Activated naive CD8-positive, alpha-beta T cell treated with anti-CD3 and anti-CD28 coated beads for 36 hours (primary cell): ENCODE data around the gene KRT7. TPM values are rescaled to one million over a fixed set of nuclear protein-coding genes. Genes with fewer than 3 reads are reported as not detected.
"Not testable (repeated sequence)": the region's sequence is repeated elsewhere in the genome, so short reads cannot be mapped to it uniquely, and the experiment has no call there.

Source experiments
- DNase-seq: peaks from one replicate; pipeline ENCODE4 v3.0.0; 2021
- H3K27ac Mint-ChIP-seq: one replicate; pipeline ENCODE4 v1.8.0; 2022; ENCODE audit warnings: mild to moderate bottlenecking, moderate library complexity, mixed read lengths
- H3K27me3 Mint-ChIP-seq: one replicate; pipeline ENCODE4 v1.8.0; 2022; ENCODE audit warnings: mild to moderate bottlenecking, mixed read lengths
- H3K36me3 Mint-ChIP-seq: one replicate; pipeline ENCODE4 v1.8.0; 2021; ENCODE audit warnings: mild to moderate bottlenecking, mixed read lengths
- H3K4me1 Mint-ChIP-seq: one replicate; pipeline ENCODE4 v1.8.0; 2021; ENCODE audit warnings: mixed read lengths
- H3K4me3 Mint-ChIP-seq: one replicate; pipeline ENCODE4 v1.8.0; 2022; ENCODE audit warnings: mild to moderate bottlenecking, moderate library complexity, mixed read lengths
- H3K9me3 Mint-ChIP-seq: one replicate; pipeline ENCODE4 v1.8.0; 2022; ENCODE audit warnings: mixed read lengths
- total RNA-seq, 2 experiments: library from RNA; stranded (reverse); gene quantifications; one replicate each; pipeline ENCODE4 v1.2.3, GENCODE V29; 2021

Gene KRT7
- total RNA-seq, 2 experiments from 2014 or later, result 2.4 to 6.5 TPM

- H3K4me1 Mint-ChIP-seq, result peaks cover 3% of the 10 kb centered on the region
- DNase-seq, result no peak
- no peaks in the 10 kb centered on the region for H3K9me3 Mint-ChIP-seq
- peaks cover 36% of the 10 kb centered on the region for H3K27me3 Mint-ChIP-seq
- H3K36me3 Mint-ChIP-seq, result no peaks in the 10 kb centered on the region
- H3K27ac Mint-ChIP-seq, result no peak overlapping the region
- no peak overlapping the region for H3K4me3 Mint-ChIP-seq
Measured at GRCh38 chr12:52277486-52278245, 44.6 kb downstream of the KRT7 start.

- H3K9me3 Mint-ChIP-seq, result no peaks in the 10 kb centered on the region
- no peaks in the 10 kb centered on the region for H3K36me3 Mint-ChIP-seq
- peaks cover 28% of the 10 kb centered on the region for H3K27me3 Mint-ChIP-seq
- DNase-seq, result peak; percentile 80
- no peak overlapping the region for H3K27ac Mint-ChIP-seq
- H3K4me3 Mint-ChIP-seq, result no peak overlapping the region
- peaks cover 3% of the 10 kb centered on the region for H3K4me1 Mint-ChIP-seq
Measured at GRCh38 chr12:52278575-52279421, 45.8 kb downstream of the KRT7 start.

DNA sequence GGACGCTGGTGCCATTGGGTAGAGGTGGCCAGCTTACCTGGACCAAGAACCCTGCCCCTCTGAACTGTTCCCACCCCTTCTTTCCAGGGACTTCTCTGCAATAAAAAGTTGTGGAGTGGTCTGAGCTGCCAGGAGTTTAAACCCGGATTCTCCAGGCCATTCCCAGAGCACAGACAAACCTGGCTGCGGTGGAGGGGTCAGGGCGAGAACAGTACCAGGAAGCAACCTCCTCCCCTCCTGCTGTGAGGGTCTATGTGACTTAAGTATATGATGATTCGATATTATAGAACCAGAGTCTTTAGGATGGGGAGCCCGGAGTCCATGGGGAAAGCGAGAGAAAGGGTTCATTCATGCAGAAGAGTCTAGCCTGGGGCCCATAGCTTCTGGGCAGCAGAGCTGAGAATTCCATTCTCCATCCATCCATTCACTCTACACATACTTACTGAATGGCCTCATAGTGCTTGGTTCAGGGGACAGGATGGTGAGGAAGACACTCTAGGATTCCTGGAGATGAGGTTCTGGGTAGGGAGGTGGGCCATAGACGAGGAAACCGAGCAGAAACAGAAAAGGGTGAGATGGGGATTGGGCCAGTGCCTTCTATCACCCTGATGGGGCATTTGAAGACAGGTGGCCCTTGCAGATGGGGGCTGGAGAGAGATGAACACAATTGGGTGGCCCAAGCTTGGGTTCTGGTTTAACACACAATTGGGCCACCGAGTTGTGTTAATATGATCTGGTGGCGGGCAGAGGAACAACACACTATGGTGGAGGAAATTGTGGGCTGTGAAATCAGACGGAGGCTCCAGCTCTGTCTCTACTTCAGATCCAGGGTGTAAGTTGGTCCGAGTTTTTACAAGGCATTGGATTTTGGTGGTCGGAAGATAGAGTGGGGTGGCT is 46.6 kb downstream of the KRT7 start:
- DNase-seq, result no peak
- no peak overlapping the region for H3K4me3 Mint-ChIP-seq
- H3K27ac Mint-ChIP-seq, result no peak overlapping the region
- peaks cover 3% of the 10 kb centered on the region for H3K4me1 Mint-ChIP-seq
- no peaks in the 10 kb centered on the region for H3K9me3 Mint-ChIP-seq
- no peaks in the 10 kb centered on the region for H3K36me3 Mint-ChIP-seq
- peaks cover 24% of the 10 kb centered on the region for H3K27me3 Mint-ChIP-seq

- no peak for DNase-seq
- Mint-ChIP-seq H3K27ac (no peak overlapping the region), H3K36me3 (no peaks in the 10 kb centered on the region), H3K4me1 (peaks cover 3% of the 10 kb centered on the region), H3K27me3 (peaks cover 24% of the 10 kb centered on the region), H3K9me3 (no peaks in the 10 kb centered on the region), H3K4me3 (no peak overlapping the region)
Measured at GRCh38 chr12:52280319-52280795, 47.3 kb downstream of the KRT7 start.

DNA sequence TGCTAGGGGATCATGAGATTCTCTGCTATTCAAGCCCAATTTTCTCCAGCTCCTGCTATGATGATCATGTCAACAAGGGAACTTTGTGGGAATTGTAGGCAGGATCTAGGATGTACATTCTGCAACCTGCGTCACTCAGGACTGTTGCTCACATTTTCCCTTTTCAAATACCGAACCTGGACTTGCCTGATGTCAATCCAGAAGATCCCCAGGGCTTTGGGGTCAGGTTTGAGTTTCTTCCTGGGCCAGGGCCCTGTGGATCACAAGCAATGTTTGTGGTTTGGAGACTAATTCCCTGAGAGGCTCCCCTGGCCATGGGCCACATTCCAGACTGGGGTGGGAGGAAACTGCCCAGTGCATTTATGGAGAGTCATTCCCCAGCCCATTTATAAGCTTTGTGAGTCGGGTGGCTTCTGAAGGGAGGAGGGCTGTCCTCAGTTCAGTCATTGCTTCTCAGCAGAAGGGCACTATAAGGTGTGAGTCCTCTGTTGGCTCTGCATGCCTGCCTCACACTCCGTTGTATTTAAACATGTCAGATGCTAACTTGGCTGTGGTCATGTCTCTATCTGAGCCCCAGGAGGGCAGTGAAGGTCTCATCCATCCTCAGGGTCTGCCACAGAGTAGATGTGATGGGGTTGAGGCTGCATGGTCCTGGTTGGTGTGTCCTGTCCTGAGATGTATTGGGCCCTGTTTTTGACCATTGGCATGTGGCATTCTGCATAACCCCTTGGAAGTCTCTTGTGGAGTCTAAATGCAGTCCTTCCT is 47.9 kb downstream of the KRT7 start:
- H3K4me1 Mint-ChIP-seq, result peaks cover 3% of the 10 kb centered on the region
- H3K9me3 Mint-ChIP-seq, result no peaks in the 10 kb centered on the region
- H3K4me3 Mint-ChIP-seq, result no peak overlapping the region
- H3K27ac Mint-ChIP-seq, result no peak overlapping the region
- no peaks in the 10 kb centered on the region for H3K36me3 Mint-ChIP-seq
- peaks cover 24% of the 10 kb centered on the region for H3K27me3 Mint-ChIP-seq
- no peak for DNase-seq

- no peak for DNase-seq
- Mint-ChIP-seq H3K27me3 (peaks cover 11% of the 10 kb centered on the region), H3K27ac (no peak overlapping the region), H3K9me3 (no peaks in the 10 kb centered on the region), H3K36me3 (no peaks in the 10 kb centered on the region), H3K4me3 (no peak overlapping the region), H3K4me1 (peaks cover 6% of the 10 kb centered on the region)
Measured at GRCh38 chr12:52284562-52285171, 51.6 kb downstream of the KRT7 start.

DNA sequence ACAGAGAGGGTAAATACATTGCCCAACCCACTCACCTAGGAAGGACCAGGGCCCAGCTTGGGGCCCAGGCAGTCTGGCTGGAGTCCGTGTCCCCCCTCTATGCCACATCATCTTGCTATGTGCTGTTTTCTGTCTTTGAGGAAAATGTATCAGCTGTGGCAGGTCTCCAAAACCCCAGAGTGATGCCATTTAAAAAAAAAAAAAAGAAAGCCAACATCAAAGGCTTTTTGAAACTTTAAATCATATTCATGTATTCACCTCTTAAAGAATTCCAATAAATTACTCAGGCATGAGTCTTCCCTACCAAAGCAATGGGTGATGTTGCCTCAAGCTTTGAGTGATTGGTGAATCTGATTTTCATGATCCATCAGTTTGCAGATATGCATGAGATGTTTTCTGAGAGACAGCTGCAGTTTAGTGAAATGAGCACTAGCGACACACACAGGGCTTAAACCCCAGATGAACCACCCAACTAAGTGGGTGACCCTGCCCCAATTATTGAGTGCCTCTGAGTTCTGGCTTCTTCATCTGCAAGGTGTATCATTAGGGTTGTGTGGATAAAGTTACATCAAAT is 52.2 kb downstream of the KRT7 start:
- H3K36me3 Mint-ChIP-seq, result no peaks in the 10 kb centered on the region
- DNase-seq, result no peak
- H3K4me1 Mint-ChIP-seq, result peaks cover 6% of the 10 kb centered on the region
- no peaks in the 10 kb centered on the region for H3K9me3 Mint-ChIP-seq
- peaks cover 8% of the 10 kb centered on the region for H3K27me3 Mint-ChIP-seq
- no peak overlapping the region for H3K27ac Mint-ChIP-seq
- no peak overlapping the region for H3K4me3 Mint-ChIP-seq

DNA sequence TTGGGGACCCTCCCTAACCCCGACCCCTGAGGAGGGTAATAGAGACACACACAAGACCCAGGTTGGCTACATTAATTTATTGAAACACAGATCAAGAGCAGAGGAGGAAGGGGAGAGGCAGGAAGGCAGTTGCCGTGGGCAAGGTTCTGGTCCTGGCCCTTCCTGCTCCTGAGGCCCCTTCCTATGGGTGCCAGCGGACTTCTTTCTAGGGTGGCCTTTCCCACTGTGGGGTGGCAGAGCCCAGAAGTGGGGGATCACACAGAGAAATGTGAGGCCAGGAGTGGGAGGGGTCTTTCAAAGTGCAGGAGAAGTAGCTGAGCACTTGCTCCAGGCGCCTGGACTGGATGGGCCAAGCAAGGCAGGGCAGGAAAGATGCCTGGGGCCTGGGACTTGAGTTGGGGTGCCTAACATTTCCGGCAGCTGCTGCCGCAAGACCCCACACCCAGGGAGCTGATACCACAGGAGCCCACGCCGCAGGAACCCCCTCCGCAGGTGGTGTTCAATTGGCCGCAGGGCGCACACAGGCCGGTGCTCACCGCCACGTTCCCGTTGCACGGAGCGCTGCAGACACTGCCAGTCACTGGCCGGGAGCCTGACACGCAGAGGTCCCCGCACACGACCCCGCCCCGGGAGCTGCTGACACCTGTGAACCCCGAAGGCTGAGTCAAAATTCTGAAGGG is 52.9 kb downstream of the KRT7 start:
- Mint-ChIP-seq H3K36me3 (no peaks in the 10 kb centered on the region), H3K27ac (no peak overlapping the region), H3K4me3 (no peak overlapping the region), H3K27me3 (peaks cover 8% of the 10 kb centered on the region), H3K4me1 (peaks cover 6% of the 10 kb centered on the region), H3K9me3 (no peaks in the 10 kb centered on the region)
- no peak for DNase-seq

DNA sequence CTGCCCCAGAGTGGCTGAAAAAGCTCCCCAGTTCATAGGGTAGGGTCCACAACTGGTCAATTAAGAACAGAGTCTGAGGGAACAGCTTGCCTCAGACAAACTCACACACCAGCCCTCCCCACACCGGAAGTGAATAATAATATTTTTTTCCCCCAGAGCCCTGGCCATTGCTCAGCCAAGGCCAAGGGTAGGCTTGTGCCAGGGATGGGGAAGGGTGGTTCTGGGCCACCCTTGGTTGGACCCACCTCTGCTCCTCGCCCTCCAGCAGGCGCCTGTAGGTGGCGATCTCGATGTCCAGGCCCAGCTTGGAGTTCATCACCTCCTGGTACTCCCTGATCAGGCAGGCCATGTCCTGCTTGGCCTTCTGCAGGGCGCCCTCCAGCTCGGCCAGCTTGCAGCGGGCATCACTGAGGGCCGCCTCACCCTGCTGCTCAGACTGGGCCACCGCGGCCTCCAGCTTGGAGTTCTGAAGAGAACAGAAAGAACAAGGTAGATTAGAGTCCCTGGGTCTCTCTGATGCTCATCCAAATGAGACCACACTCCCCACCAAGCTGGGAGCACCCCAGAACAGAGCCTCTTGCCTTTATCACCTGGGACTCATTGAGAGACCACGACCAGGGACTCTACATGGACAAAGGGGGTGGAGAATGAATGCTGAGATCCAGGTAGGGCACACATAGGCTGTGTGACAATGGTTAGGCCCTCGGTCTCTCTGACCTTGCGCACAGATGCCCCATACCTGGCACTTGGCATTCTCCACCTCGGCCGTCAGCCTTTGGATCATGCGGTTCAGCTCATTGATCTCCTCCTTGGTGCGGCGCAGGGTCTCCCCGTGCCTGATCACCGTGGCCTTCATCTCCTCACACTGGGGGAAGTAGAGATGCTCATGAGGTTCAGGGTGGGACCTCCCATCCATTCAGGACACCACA is 54.1 kb downstream of the KRT7 start:
- not testable (repeated sequence) for H3K9me3 Mint-ChIP-seq

DNA sequence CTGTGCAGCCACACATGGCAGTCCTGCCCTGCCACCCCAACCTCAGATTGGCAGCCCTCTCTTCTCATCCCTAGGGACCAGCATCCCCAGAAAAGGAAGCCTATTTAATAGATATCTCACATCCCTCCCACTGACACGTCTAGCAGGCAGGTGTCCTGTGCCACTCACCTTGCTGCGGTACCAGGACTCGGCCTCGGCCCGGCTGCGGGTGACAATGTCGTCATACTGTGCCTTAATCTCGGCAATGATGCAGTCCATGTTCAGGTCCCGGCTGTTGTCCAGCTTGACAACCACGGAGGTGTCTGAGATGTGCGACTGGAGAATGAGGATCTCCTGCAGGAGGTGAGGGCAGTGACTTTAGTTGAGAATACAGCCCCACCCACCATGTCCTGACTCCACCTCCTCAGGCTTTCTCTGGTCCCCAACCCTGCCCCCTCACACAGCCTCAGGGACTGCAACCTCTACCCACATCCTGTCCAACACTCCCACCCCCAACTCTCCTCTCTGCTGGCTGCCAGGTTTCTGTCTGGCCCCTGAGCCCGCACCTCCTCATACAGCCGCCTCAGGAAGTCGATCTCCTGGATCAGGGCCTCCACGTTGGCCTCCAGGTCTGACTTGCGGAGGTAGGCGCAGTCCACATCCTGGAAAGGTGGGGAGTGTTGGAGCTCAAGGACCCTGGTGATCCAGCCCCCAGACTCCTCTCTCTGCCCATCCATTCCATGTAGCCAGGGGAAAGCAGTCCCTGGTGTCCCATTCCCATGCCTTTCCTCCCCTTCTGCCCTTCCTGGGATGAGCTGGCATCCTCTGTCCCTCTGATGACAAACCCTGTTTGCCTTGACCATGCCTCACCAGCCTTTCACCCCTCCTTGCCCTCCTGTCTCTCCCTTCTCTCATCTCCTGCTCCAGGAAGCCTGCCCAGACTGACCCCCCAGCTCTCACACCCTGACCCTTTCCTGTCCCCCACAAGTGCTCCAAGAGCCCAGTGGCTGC is 55.1 kb downstream of the KRT7 start:
- DNase-seq, H3K27ac Mint-ChIP-seq, H3K36me3 Mint-ChIP-seq, H3K9me3 Mint-ChIP-seq, H3K4me1 Mint-ChIP-seq, H3K4me3 Mint-ChIP-seq: not testable (repeated sequence)
- H3K27me3 Mint-ChIP-seq, result peaks cover 12% of the 10 kb centered on the region

More for the DNA sequence above, 54.1 kb downstream of the KRT7 start:
- DNase-seq, H3K4me3 Mint-ChIP-seq, H3K4me1 Mint-ChIP-seq, H3K27ac Mint-ChIP-seq, H3K36me3 Mint-ChIP-seq: not testable (repeated sequence)
- peaks cover 12% of the 10 kb centered on the region for H3K27me3 Mint-ChIP-seq

DNA sequence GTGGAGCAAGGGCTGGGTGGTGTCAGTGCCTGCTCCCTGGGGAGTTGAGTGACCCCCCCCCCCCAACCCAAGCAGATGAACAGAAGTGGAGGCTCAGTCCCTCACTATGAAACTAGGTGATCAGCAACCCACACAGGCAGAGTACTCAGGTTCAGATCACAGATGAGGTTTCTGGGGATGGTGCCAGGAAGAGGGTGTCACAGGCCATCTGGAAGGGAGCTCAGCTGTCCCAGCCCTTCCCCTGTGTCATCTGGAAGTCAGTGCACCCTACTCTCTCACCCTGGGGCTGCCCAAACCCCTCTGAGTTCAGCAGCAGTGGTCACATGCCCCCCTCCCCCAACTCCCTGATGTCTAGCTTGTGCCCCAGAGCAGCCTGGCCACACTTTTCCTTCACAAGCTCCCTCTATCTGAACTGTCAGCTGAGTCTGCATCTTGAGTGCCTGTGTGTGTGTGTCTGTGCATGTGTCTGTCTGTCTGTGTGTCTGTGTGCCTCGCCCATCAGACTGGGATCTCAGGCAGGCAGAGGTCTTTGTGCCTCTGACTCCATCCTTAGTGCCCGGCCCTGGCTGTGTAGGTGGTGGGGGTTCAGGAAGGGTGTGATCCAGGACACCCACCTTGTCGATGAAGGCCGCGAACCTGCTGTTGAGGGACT is 57.6 kb downstream of the KRT7 start:
- H3K27ac Mint-ChIP-seq, H3K4me3 Mint-ChIP-seq, DNase-seq, H3K36me3 Mint-ChIP-seq, H3K4me1 Mint-ChIP-seq, H3K9me3 Mint-ChIP-seq: not testable (repeated sequence)
- H3K27me3 Mint-ChIP-seq, result peaks cover 12% of the 10 kb centered on the region
